ENCODE measurements around the gene FGR.
A peak's percentile ranks its signal among the peaks of the same experiment; 100 is the strongest.
"Not testable (repeated sequence)": the region's sequence is repeated elsewhere in the genome, so short reads cannot be mapped to it uniquely, and the experiment has no call there.

FGR gene

DNA sequence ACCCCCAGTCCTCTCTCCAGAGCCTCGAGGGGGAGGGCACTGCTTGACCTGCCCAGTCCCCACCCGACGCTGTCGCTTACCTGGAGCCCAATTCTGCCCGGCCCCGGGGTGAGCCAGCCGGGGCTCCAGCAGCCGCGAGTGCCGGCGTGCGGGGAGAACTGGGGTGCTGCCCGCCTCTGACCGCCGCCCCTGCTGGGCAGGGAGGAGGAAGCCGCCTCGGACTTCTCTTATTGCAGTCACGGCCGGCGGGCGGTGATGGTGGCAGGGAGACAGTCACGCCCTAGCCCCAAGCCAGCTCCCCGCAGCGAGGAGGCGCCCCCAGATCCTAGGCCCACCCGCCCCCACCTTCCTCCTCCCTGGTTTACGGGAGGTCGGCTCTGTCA is at the start of gene FGR:
TSS of gene FGR (minus strand) at position 201 of the 383 bp plus-strand sequence. CDS start 11,269 bp downstream, outside the sequence.
- Histone ChIP-seq H3K9ac (ENCODE audit: low read depth, low read length) (no peak within 1 kb of the TSS), H3K4me1 (ENCODE audit: control insufficient read depth, insufficient read depth, low read length) (peaks cover 4% of the 10 kb centered on the region), H3K36me3 (ENCODE audit: control insufficient read depth, insufficient read depth, low read length) (no peaks in the 10 kb centered on the region), H3K9me3 (ENCODE audit: control insufficient read depth, insufficient read depth, low read length) (no peaks in the 10 kb centered on the region), H3K27me3 (ENCODE audit: control insufficient read depth, insufficient read depth, low read length) (peaks cover 38% of the 10 kb centered on the region), H3K4me3 (ENCODE audit: low read depth, low read length) (peak within 1 kb of the TSS; percentile 66)

DNA sequence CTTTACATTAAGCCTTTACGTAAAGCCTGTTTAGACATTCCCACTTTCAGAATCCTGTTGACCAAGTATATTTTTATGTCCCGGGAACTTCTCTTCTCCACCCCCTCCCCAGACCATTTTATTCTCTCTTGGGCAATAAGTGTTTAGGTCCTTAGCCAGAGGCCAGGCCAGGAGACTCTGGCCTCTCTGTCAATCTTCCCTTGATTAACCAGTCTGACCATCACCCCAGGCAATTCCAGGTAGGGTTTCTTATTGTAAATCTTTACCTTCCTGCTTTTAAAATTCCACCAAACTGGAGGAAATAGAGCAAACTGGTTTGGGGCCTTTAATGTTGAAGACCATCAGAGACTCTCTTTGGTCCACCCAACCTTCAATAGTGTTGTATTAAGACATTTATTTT is 49.2 kb upstream of the FGR start:
- no peaks in the 10 kb centered on the region for H3K36me3 ChIP-seq (ENCODE audit: control insufficient read depth, insufficient read depth, low read length)
- no peak overlapping the region for H3K9ac ChIP-seq (ENCODE audit: low read depth, low read length)
- H3K27me3 ChIP-seq (ENCODE audit: control insufficient read depth, insufficient read depth, low read length) = peaks cover 3% of the 10 kb centered on the region
- H3K4me3 ChIP-seq (ENCODE audit: low read depth, low read length) = no peak overlapping the region
- H3K9me3 ChIP-seq (ENCODE audit: control insufficient read depth, insufficient read depth, low read length) = peaks cover 7% of the 10 kb centered on the region
- peaks cover 6% of the 10 kb centered on the region for H3K4me1 ChIP-seq (ENCODE audit: control insufficient read depth, insufficient read depth, low read length)

DNA sequence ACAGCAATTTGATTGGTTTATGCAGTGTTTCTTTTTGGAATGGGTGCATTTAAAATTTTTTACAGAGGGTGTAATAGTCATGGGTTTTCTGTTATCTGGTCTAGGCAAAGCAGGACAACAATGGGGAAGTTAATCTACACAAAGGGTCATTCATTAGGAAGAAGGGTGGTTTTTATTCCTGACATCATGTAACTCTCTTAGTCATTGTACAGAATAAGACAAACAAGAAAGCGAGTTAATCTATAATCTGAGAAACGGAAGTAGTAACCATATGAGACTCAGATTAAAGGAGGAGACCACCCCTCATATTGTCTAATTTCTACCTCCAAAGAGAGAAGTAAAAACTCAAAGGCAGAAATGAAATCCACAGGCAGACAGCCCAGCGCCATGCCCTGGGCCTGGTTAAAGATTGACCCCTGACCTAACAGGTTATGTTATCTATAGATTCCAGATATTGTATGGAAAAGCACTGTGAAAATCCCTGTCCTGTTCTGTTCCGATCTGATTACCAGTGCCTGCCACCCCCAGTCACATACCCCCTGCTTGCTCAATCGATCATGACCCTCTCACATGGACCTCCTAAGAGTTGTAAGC is 47.5 kb upstream of the FGR start:
- peaks cover 4% of the 10 kb centered on the region for H3K4me1 ChIP-seq (ENCODE audit: control insufficient read depth, insufficient read depth, low read length)
- no peaks in the 10 kb centered on the region for H3K36me3 ChIP-seq (ENCODE audit: control insufficient read depth, insufficient read depth, low read length)
- peaks cover 7% of the 10 kb centered on the region for H3K9me3 ChIP-seq (ENCODE audit: control insufficient read depth, insufficient read depth, low read length)
- H3K27me3 ChIP-seq (ENCODE audit: control insufficient read depth, insufficient read depth, low read length) = peaks cover 3% of the 10 kb centered on the region
- no peak overlapping the region for H3K9ac ChIP-seq (ENCODE audit: low read depth, low read length)
- no peak overlapping the region for H3K4me3 ChIP-seq (ENCODE audit: low read depth, low read length)

DNA sequence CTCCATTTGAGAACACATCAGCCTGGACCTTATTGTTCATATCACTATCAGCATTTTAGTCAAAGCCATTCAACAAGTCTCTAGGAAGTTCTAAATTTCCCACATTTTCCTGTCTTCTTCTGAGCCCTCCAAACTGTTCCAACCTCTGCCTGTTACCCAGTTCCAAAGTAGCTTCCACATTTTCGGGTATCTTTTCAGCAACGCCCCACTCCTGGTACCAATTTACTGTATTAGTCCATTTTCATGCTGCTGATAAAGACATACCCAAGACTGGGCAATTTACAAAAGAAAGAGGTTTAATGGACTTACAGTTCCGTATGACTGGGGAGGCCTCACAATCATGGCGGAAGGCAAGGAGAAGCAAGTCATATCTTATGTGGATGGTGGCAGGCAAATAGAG is 46.6 kb upstream of the FGR start:
- H3K9ac ChIP-seq (ENCODE audit: low read depth, low read length); H3K27me3 ChIP-seq (ENCODE audit: control insufficient read depth, insufficient read depth, low read length); H3K36me3 ChIP-seq (ENCODE audit: control insufficient read depth, insufficient read depth, low read length); H3K4me3 ChIP-seq (ENCODE audit: low read depth, low read length); H3K4me1 ChIP-seq (ENCODE audit: control insufficient read depth, insufficient read depth, low read length); H3K9me3 ChIP-seq (ENCODE audit: control insufficient read depth, insufficient read depth, low read length): not testable (repeated sequence)

DNA sequence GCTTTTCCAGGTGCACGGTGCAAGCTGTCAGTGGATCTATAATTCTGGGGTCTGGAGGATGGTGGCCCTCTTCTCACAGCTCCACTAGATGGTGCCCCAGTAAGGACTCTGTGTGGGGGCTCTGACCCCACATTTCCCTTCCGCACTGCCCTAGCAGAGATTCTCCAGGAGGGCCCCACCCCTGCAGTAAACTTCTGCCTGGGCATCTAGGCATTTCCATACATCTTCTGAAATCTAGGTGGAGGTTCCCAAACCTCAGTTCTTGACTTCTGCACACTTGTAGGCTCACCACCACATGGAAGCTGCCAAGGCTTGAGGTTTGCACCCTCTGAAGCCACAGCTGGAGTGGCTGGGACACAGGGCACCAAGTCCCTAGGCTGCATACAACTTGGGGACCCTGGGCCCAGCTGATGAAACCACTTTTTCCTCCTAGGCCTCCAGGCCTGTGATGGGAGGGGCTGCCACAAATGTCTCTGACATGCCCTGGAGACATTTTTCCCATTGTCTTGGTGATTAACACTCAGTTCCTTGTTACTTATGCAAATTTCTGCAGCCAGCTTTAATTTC is 45.3 kb upstream of the FGR start:
- not testable (repeated sequence) for H3K27me3 ChIP-seq (ENCODE audit: control insufficient read depth, insufficient read depth, low read length); H3K4me3 ChIP-seq (ENCODE audit: low read depth, low read length); H3K4me1 ChIP-seq (ENCODE audit: control insufficient read depth, insufficient read depth, low read length); H3K9ac ChIP-seq (ENCODE audit: low read depth, low read length); H3K9me3 ChIP-seq (ENCODE audit: control insufficient read depth, insufficient read depth, low read length); H3K36me3 ChIP-seq (ENCODE audit: control insufficient read depth, insufficient read depth, low read length)

GRCh38 chr1:27678747-27679146 is 43.8 kb upstream of the FGR start:
- no peaks in the 10 kb centered on the region for H3K4me1 ChIP-seq (ENCODE audit: control insufficient read depth, insufficient read depth, low read length)
- H3K27me3 ChIP-seq (ENCODE audit: control insufficient read depth, insufficient read depth, low read length) = no peaks in the 10 kb centered on the region
- no peak overlapping the region for H3K4me3 ChIP-seq (ENCODE audit: low read depth, low read length)
- no peak overlapping the region for H3K9ac ChIP-seq (ENCODE audit: low read depth, low read length)
- H3K9me3 ChIP-seq (ENCODE audit: control insufficient read depth, insufficient read depth, low read length) = peaks cover 7% of the 10 kb centered on the region
- H3K36me3 ChIP-seq (ENCODE audit: control insufficient read depth, insufficient read depth, low read length) = no peaks in the 10 kb centered on the region

GRCh38 chr1:27676410-27676809 is 41.4 kb upstream of the FGR start:
- H3K4me3 ChIP-seq (ENCODE audit: low read depth, low read length) = no peak overlapping the region
- no peak overlapping the region for H3K9ac ChIP-seq (ENCODE audit: low read depth, low read length)
- H3K36me3 ChIP-seq (ENCODE audit: control insufficient read depth, insufficient read depth, low read length) = no peaks in the 10 kb centered on the region
- no peaks in the 10 kb centered on the region for H3K9me3 ChIP-seq (ENCODE audit: control insufficient read depth, insufficient read depth, low read length)
- no peaks in the 10 kb centered on the region for H3K27me3 ChIP-seq (ENCODE audit: control insufficient read depth, insufficient read depth, low read length)
- H3K4me1 ChIP-seq (ENCODE audit: control insufficient read depth, insufficient read depth, low read length) = peaks cover 3% of the 10 kb centered on the region

- Histone ChIP-seq H3K9me3 (ENCODE audit: control insufficient read depth, insufficient read depth, low read length) (no peaks in the 10 kb centered on the region), H3K36me3 (ENCODE audit: control insufficient read depth, insufficient read depth, low read length) (no peaks in the 10 kb centered on the region), H3K9ac (ENCODE audit: low read depth, low read length) (no peak overlapping the region), H3K4me1 (ENCODE audit: control insufficient read depth, insufficient read depth, low read length) (peaks cover 5% of the 10 kb centered on the region), H3K27me3 (ENCODE audit: control insufficient read depth, insufficient read depth, low read length) (peaks cover 12% of the 10 kb centered on the region), H3K4me3 (ENCODE audit: low read depth, low read length) (peak overlapping the region; percentile 36)
These were observed 37.7 kb upstream of the FGR start for GRCh38 chr1:27672750-27673112.

DNA sequence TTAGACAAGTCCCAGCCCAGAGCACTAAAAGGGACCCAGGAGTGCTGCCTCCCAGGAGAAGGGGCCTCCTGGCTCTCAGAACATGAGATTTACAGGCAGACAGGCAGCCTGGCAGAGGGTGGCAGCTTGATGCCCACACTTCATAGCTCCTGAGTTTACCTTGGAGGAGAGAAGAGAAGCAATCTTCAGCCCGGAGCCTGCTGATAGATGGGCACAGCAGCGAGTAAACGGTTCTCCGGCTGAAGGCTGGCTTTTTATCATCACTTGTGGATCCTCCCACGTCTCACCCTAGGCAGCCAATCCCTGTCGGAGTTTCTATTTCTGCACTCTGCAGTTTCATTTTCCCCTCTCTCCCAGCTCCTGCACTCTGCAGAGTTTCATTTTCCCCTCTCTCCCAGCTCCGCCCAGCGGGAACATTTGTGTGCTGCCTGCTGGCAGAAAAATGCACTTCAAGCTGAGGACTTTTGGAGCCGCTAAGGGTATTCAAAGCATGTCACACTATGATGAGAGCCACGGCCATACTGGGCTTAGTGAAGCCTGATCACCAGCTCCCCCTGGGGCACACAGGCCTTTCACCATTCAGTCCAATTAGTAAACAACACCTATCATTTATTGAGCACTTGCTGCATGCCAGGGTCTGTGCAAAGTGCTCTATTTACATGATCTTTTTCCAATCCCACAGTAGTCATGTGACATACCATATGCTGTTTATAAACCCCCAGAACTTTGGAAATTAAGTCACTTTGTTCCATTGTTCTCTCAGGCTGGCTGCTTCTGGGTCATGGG is 37.2 kb upstream of the FGR start, which contains the start of gene IFI6:
TSS of gene IFI6 (minus strand) at position 229 of the 786 bp plus-strand sequence. CDS start 2,878 bp downstream, outside the sequence.
- peak within 1 kb of the TSS; percentile 0 for H3K9ac ChIP-seq (ENCODE audit: low read depth, low read length)
- peaks cover 5% of the 10 kb centered on the region for H3K4me1 ChIP-seq (ENCODE audit: control insufficient read depth, insufficient read depth, low read length)
- H3K4me3 ChIP-seq (ENCODE audit: low read depth, low read length) = peak within 1 kb of the TSS; percentile 36
- H3K27me3 ChIP-seq (ENCODE audit: control insufficient read depth, insufficient read depth, low read length) = peaks cover 12% of the 10 kb centered on the region
- H3K36me3 ChIP-seq (ENCODE audit: control insufficient read depth, insufficient read depth, low read length) = no peaks in the 10 kb centered on the region
- H3K9me3 ChIP-seq (ENCODE audit: control insufficient read depth, insufficient read depth, low read length) = no peaks in the 10 kb centered on the region

- no peak overlapping the region for H3K4me3 ChIP-seq (ENCODE audit: low read depth, low read length)
- H3K4me1 ChIP-seq (ENCODE audit: control insufficient read depth, insufficient read depth, low read length) = peaks cover 5% of the 10 kb centered on the region
- H3K36me3 ChIP-seq (ENCODE audit: control insufficient read depth, insufficient read depth, low read length) = no peaks in the 10 kb centered on the region
- no peak overlapping the region for H3K9ac ChIP-seq (ENCODE audit: low read depth, low read length)
- peaks cover 12% of the 10 kb centered on the region for H3K27me3 ChIP-seq (ENCODE audit: control insufficient read depth, insufficient read depth, low read length)
- no peaks in the 10 kb centered on the region for H3K9me3 ChIP-seq (ENCODE audit: control insufficient read depth, insufficient read depth, low read length)
These were observed 34.9 kb upstream of the FGR start for GRCh38 chr1:27669876-27670275.

- H3K9ac ChIP-seq (ENCODE audit: low read depth, low read length) = peak overlapping the region; percentile 3
- H3K36me3 ChIP-seq (ENCODE audit: control insufficient read depth, insufficient read depth, low read length) = no peaks in the 10 kb centered on the region
- peak overlapping the region; percentile 52 for H3K4me3 ChIP-seq (ENCODE audit: low read depth, low read length)
- peaks cover 5% of the 10 kb centered on the region for H3K4me1 ChIP-seq (ENCODE audit: control insufficient read depth, insufficient read depth, low read length)
- H3K27me3 ChIP-seq (ENCODE audit: control insufficient read depth, insufficient read depth, low read length) = peaks cover 12% of the 10 kb centered on the region
- no peaks in the 10 kb centered on the region for H3K9me3 ChIP-seq (ENCODE audit: control insufficient read depth, insufficient read depth, low read length)
These were observed 34.1 kb upstream of the FGR start for GRCh38 chr1:27668808-27669723.

All from iPS-15b (cell line).